Bronchial epithelial cell (primary cell): ENCODE data around the gene OCIAD1. TPM values are rescaled to one million over a fixed set of nuclear protein-coding genes. Genes with fewer than 3 reads are reported as not detected.
A peak's percentile ranks its signal among the peaks of the same experiment; 100 is the strongest.

Experiments
- DNase-seq: peaks from one replicate; pipeline ENCODE4 v3.0.0-alpha.2; 2010; ENCODE audit warnings: low read depth
- FAIRE-seq: peaks from 2 replicates; lab custom pipeline; 2011; peaks lifted over from hg19 to GRCh38; lab: Jason Lieb, UNC
- H3K27me3 ChIP-seq: 2 replicates; pipeline ENCODE4 v1.5.1; 2011; ENCODE audit warnings: low read length; ENCODE audit not compliant: control insufficient read depth, insufficient read depth
- H3K36me3 ChIP-seq: 2 replicates; pipeline ENCODE4 v1.5.1; 2011; ENCODE audit warnings: low read length; ENCODE audit not compliant: control insufficient read depth, insufficient read depth
- H3K4me3 ChIP-seq: 2 replicates; pipeline ENCODE4 v1.5.1; 2011; ENCODE audit warnings: mild to moderate bottlenecking, low read depth, low read length, control low read depth
- CTCF ChIP-seq: IDR thresholded peaks from 2 replicates; pipeline ENCODE4 v1.5.1; 2011; ENCODE audit warnings: mild to moderate bottlenecking, moderate library complexity, low read length, control low read depth, inconsistent platforms; ENCODE audit not compliant: insufficient read depth, severe bottlenecking
- total RNA-seq: library from RNA; depleted of rRNA; stranded (reverse); fragments of >200 nt; gene quantifications from 2 replicates; pipeline ENCODE4 v1.2.1, GENCODE V29; 2014

Gene OCIAD1
- total RNA-seq, 1 donor from 2014 or later: 97.1 TPM

GRCh38 chr4:48907706-48908477 is 77.0 kb downstream of the OCIAD1 start:
- Histone ChIP-seq H3K27me3 (no peaks in the 10 kb centered on the region), H3K36me3 (peaks cover 3% of the 10 kb centered on the region), H3K4me3 (no peak overlapping the region)
- no peak for FAIRE-seq
- no peak for TF ChIP-seq CTCF
- peak; percentile 29 for DNase-seq

- Histone ChIP-seq H3K36me3 (peaks cover 3% of the 10 kb centered on the region), H3K4me3 (no peak overlapping the region), H3K27me3 (no peaks in the 10 kb centered on the region)
- no peak for TF ChIP-seq CTCF
- DNase-seq: no peak
- no peak for FAIRE-seq
These were observed 77.8 kb downstream of the OCIAD1 start for GRCh38 chr4:48908687-48909086.

GRCh38 chr4:48909697-48910096 is 78.8 kb downstream of the OCIAD1 start:
- H3K36me3 ChIP-seq: no peaks in the 10 kb centered on the region
- H3K27me3 ChIP-seq: no peaks in the 10 kb centered on the region
- FAIRE-seq: peak; percentile 99
- TF ChIP-seq CTCF: no peak
- peak; percentile 99 for DNase-seq
- no peak overlapping the region for H3K4me3 ChIP-seq

- Histone ChIP-seq H3K4me3 (no peak overlapping the region), H3K27me3 (no peaks in the 10 kb centered on the region), H3K36me3 (no peaks in the 10 kb centered on the region)
- FAIRE-seq (no peak), DNase-seq (no peak)
- TF ChIP-seq CTCF: no peak
These were observed 79.6 kb downstream of the OCIAD1 start for GRCh38 chr4:48910511-48910910.

Other genes starting within 250 kb of the OCIAD1 start
- 43.2 and 58.8 TPM in 2 replicates for gene FRYL, start 50.8 kb upstream of the OCIAD1 start, total RNA-seq
- gene OCIAD2, start 75.7 kb downstream of the OCIAD1 start, total RNA-seq: 162 and 415 TPM in 2 replicates
- gene CWH43, start 155.2 kb downstream of the OCIAD1 start, total RNA-seq: 3.7 and 28.3 TPM in 2 replicates